Measurements from ENCODE around the gene TBCEL. TPM values are rescaled to one million over a fixed set of nuclear protein-coding genes. Genes with fewer than 3 reads are reported as not detected.

The TBCEL gene
- total RNA-seq, 1 donor from 2014 or later = 19.3 TPM

- DNase-seq (ENCODE audit: low read depth in 2 of 2) = no peak
These were observed 35.7 kb downstream of the TBCEL start for GRCh38 chr11:121059605-121060004.

- no peak for DNase-seq (ENCODE audit: low read depth in 2 of 2)
These were observed 39.8 kb downstream of the TBCEL start for GRCh38 chr11:121063728-121064127.

GRCh38 chr11:121066623-121067022, 42.7 kb downstream of the TBCEL start:
- DNase-seq (ENCODE audit: low read depth in 2 of 2) = no peak

- DNase-seq (ENCODE audit: low read depth in 2 of 2) = no peak
These were observed 43.1 kb downstream of the TBCEL start for GRCh38 chr11:121067026-121067425.

- DNase-seq (ENCODE audit: low read depth in 2 of 2) = peak in 1 of 2 donors; percentile 51
These were observed 43.6 kb downstream of the TBCEL start for GRCh38 chr11:121067453-121067852.

GRCh38 chr11:121067962-121068647, 44.2 kb downstream of the TBCEL start:
- DNase-seq (ENCODE audit: low read depth in 2 of 2) = no peak

GRCh38 chr11:121068787-121069186, 44.9 kb downstream of the TBCEL start:
- no peak for DNase-seq (ENCODE audit: low read depth in 2 of 2)

- no peak for DNase-seq (ENCODE audit: low read depth in 2 of 2)
These were observed 47.3 kb downstream of the TBCEL start for GRCh38 chr11:121070951-121071845.

- DNase-seq (ENCODE audit: low read depth in 2 of 2) = no peak
These were observed 48.0 kb downstream of the TBCEL start for GRCh38 chr11:121071846-121072450.

- DNase-seq (ENCODE audit: low read depth in 2 of 2) = no peak
These were observed 57.4 kb downstream of the TBCEL start for GRCh38 chr11:121081321-121081720.

- no peak for DNase-seq (ENCODE audit: low read depth in 2 of 2)
These were observed 58.3 kb downstream of the TBCEL start for GRCh38 chr11:121082219-121082618.

GRCh38 chr11:121082670-121083069, 58.8 kb downstream of the TBCEL start:
- peak in 1 of 2 donors; percentile 16 for DNase-seq (ENCODE audit: low read depth in 2 of 2)

- DNase-seq (ENCODE audit: low read depth in 2 of 2) = no peak
These were observed 63.0 kb downstream of the TBCEL start for GRCh38 chr11:121086866-121087265.

GRCh38 chr11:121089566-121089965, 65.7 kb downstream of the TBCEL start:
- no peak for DNase-seq (ENCODE audit: low read depth in 2 of 2)

- no peak for DNase-seq (ENCODE audit: low read depth in 2 of 2)
These were observed 66.3 kb downstream of the TBCEL start for GRCh38 chr11:121090145-121090721.

- DNase-seq (ENCODE audit: low read depth in 2 of 2) = no peak
These were observed 67.7 kb downstream of the TBCEL start for GRCh38 chr11:121091492-121092152.

GRCh38 chr11:121095561-121095960, 71.7 kb downstream of the TBCEL start:
- DNase-seq (ENCODE audit: low read depth in 2 of 2) = no peak

- DNase-seq (ENCODE audit: low read depth in 2 of 2) = no peak
These were observed 75.5 kb downstream of the TBCEL start for GRCh38 chr11:121099364-121099763.

- DNase-seq (ENCODE audit: low read depth in 2 of 2) = no peak
These were observed 76.0 kb downstream of the TBCEL start for GRCh38 chr11:121099885-121100284.

GRCh38 chr11:121100943-121101342, 77.0 kb downstream of the TBCEL start, which contains the start of gene TECTA:
Gene TECTA, plus strand, starts transcription at chr11:121101243. Its CDS starts 1,423 bp downstream, at chr11:121102666.
- DNase-seq (ENCODE audit: low read depth in 2 of 2) = no peak

- DNase-seq (ENCODE audit: low read depth in 2 of 2) = no peak
These were observed 80.4 kb downstream of the TBCEL start for GRCh38 chr11:121104312-121104762.

All from dermis microvascular lymphatic vessel endothelial cell (primary cell).